HG02798 (cell line): Measurements from ENCODE around the gene BAIAP3.

ENCODE experiments used
- ATAC-seq: cut with Tn5 transposase; IDR thresholded peaks from one replicate; pipeline ENCODE4 v1.9.1; 2021; ENCODE audit warnings: mild to moderate bottlenecking; ENCODE audit not compliant: unreplicated experiment, poor library complexity

The BAIAP3 gene

DNA sequence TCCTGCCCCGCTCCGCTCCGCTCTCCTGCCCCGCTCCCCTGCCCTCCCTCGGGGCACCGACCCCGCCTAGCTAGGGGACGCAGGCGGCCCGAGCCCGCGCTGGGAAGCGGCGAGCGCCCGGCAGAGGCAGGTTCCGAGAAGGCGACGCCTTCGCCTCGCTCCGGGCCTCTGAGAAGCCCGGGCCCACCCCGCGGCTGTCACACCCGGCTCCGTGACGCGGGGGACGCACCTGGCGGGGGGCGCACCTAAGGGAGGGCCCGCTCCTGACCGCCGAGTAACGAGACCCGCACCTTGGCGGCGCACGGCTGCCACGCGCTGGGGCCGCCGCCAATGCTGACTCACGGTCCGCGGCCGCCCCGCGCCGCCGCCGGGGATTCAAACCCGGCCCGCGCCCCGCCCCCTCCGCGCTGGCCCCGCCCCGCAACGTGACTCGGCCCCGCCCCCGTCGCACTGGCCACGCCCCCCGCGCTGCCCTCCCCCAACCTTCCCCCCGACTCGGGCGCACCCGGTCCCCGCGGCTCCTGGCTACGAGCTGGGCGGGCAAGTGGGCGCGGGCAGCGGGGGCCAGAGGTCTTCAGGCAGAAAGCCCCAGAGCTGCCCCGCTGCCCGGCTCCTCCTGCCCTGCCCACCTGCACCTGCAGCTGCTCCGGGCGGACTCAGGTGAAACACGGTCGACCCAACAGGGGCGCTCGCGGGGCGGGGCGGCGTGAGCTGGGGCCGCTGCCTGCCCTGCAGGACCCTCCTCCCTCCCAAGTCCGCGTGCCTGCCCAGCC lies 46.0 kb downstream of the BAIAP3 start:
- peak; percentile 51 for ATAC-seq

- ATAC-seq = no peak
These were observed 46.8 kb downstream of the BAIAP3 start for GRCh38 chr16:1380195-1380594.

- no peak for ATAC-seq
These were observed 48.4 kb downstream of the BAIAP3 start for GRCh38 chr16:1381612-1382406.

DNA sequence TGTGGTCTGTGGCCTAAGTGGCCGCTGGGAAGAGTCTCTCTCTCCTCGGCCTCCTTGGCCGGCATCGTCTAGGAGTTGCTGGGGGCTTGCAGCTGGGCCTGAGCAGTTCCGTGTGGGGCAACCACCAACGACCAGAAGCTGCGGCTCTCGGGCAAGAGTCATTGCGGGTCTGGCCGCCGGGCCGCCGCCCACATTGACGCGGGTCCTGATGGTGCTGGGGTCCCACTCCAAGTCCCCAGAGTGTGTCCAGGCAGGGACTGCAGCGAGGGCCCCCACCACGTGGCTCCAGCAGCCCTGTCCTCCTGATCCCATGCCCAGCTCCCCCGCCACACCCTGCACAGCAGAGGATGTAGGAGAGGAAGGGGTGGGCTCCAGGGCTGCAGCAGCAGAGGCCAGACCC lies 50.1 kb downstream of the BAIAP3 start:
- no peak for ATAC-seq

DNA sequence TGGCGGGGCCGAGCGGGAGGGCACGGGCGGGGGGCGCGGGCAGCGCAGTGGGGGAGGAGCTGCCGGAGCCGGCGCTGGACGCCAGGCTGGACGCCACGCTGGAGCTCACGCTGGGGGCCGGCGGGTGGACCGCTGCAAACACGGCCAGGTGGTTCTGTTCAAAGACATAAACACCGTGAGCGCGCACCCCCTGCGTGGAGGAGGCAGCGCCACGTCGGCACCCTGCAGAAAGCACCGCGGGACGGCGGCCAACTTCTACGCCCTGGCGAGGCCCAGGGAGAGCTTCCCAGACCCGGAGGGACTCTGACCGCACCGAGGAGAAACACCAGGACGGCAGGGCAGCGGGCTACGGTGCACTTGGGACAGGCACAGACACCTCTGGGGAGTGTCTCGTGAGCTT lies 51.8 kb downstream of the BAIAP3 start:
- no peak for ATAC-seq

DNA sequence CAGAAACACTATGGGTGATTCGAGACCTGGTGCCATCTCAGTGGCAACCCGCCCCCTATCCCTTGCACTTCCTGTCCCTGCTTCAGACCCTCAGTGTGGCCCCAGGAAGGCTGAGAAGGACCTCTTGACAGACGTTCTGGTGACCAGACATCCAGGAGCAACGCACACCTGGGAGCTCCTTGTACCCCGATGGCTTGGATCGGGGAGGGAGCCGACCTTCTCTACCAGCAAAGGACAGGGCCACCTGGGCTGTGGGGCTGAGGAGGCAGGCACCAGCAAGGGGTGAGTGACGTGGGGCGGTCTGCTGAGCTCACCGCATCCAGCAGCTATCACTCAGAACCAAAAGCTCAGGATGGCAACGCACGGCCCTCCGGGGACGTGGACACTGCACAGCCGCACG lies 53.9 kb downstream of the BAIAP3 start:
- no peak for ATAC-seq

DNA sequence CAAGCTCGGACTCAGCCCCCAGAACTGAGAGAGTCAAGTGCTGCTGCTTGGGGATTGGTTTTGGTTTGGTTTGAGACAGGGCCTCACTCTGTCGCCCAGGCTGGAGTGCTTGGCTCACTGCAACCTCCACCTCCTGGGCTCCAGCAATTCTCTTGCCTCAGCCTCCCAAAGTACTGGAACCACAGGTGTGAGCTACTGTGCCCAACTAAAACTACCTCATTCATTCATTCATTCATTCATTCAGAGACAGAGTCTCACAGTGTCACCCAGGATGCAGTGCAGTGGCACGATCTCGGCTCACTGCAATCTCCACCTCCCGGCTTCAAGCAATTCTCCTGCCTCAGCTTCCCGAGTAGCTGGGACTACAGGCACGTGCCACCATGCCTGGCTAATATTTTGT lies 56.3 kb downstream of the BAIAP3 start:
- no peak for ATAC-seq

DNA sequence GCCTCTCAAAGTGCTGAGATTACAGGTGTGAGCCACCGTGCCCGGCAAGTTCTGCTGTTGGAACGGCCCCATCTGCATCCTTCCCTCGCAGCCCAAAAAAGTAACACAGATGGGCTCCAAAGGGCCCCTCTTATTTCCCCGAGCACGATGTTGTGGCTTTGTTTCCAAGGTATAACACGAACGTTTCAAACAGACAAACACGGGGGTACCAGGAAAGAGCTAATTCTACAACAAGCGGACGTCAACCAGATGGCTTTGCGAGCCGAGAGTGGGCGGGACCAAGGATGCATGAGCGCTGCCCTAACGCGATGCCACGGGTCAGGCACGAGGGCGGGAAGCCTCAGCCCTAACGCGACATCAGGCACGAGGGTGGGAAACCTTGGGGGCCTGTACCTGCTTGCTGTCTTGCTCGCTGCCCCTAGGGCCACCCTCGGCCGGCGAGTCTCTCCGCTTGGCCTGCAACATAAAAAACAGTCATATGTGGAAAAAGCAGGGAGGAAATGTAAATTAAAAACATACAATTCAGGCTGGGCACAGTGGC lies 56.9 kb downstream of the BAIAP3 start:
- no peak for ATAC-seq

GRCh38 chr16:1392826-1393225 lies 59.4 kb downstream of the BAIAP3 start:
- no peak for ATAC-seq

- no peak for ATAC-seq
These were observed 60.2 kb downstream of the BAIAP3 start for GRCh38 chr16:1393613-1394176.

DNA sequence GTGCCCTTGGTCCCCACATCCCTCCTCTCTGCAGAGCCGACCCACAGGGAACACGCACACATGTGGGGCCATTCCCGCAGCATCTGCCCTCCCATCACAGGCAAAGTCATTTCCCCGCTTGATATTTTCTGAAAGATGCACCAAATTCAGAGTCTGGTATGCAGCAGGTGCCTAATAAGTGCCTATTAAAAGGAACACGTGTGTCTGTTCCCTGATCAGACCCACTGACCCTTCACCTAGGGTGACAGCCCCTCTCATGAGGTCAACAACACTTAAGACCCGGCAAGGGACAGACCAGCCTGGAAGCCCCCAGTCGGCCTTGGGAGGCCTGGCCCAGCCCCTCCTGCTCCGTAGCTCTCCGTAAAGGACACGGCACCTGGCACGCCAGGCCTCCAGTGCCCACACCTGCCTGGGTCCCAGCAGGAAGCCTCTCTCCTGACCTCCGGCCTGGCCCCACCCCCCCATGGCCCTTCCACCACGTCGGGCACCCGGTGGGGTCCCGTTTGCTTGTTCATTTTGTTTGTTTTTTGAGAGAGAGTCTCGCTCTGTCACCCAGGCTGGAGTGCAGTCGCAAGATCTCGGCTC lies 61.0 kb downstream of the BAIAP3 start:
- ATAC-seq = no peak

- no peak for ATAC-seq
These were observed 62.1 kb downstream of the BAIAP3 start for GRCh38 chr16:1395444-1396031.

DNA sequence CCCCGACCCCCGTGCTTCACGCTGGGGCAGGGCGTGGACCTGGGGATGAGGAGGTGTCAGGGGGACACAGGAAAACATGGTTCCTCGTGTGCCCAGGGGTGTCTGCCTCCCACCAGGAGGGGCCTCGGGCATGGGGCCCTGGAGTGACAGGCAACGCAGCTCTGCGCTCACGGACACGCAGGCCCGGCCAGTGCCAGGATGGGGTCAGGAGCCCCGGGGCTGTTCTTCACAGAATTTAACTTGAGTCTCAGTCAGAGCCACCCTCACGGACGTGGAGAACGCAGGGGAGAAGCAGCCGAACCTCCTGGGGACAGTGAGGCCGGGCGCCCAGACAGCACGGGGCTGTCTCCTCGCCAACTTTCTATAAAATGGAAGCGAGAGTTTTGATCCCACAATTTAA lies 64.3 kb downstream of the BAIAP3 start:
- ATAC-seq = no peak

GRCh38 chr16:1398351-1398750 lies 64.9 kb downstream of the BAIAP3 start:
- ATAC-seq = no peak
